DND-41 (cell line): ENCODE data around the gene ALDH1A3.

Source experiments
- ATAC-seq: fragments of 200-7000 bp; cut with Tn5 transposase; 3 replicates; pipeline ENCODE4 v1.9.1; 2021; ENCODE audit warnings: low read depth; ENCODE audit not compliant: insufficient read depth
- DNase-seq: peaks from one replicate; pipeline ENCODE4 v3.0.0-alpha.2; 2020
- H2AFZ ChIP-seq: 2 replicates; pipeline ENCODE4 v1.6.0; 2012; ENCODE audit warnings: low read depth, low read length
- H3K27ac ChIP-seq: 2 replicates; pipeline ENCODE4 v1.5.1; 2012; ENCODE audit warnings: low read length, inconsistent platforms
- H3K27me3 ChIP-seq: fragments of 200-600 bp; sonication (generic); 2 replicates; pipeline ENCODE4 v1.6.0; 2012; ENCODE audit warnings: low read length, mild to moderate bottlenecking, inconsistent platforms; ENCODE audit not compliant: insufficient read depth, poor library complexity
- H3K36me3 ChIP-seq: 2 replicates; pipeline ENCODE4 v1.5.1; 2012; ENCODE audit warnings: low read length, inconsistent platforms; ENCODE audit not compliant: insufficient read depth
- H3K4me1 ChIP-seq: 2 replicates; pipeline ENCODE4 v1.5.1; 2012; ENCODE audit warnings: mild to moderate bottlenecking, low read length; ENCODE audit not compliant: insufficient read depth
- H3K4me2 ChIP-seq: 2 replicates; pipeline ENCODE4 v1.6.0; 2012; ENCODE audit warnings: mild to moderate bottlenecking, moderate library complexity, low read length, inconsistent platforms; ENCODE audit not compliant: insufficient read depth
- H3K4me3 ChIP-seq, 2 experiments: fragments of 200-600 bp in 1 of 2; shearing (Covaris generic) in 1 of 2; 2 replicates each; pipeline ENCODE4 v1.5.1; 2012 to 2016; ENCODE audit warnings: inconsistent platforms in 2 of 2, low read length in 2 of 2, mild to moderate bottlenecking in 2 of 2, low read depth in 1 of 2, moderate library complexity in 1 of 2
- H3K79me2 ChIP-seq: 2 replicates; pipeline ENCODE4 v1.6.0; 2012; ENCODE audit warnings: low read length, inconsistent platforms; ENCODE audit not compliant: insufficient read depth
- H3K9ac ChIP-seq: 2 replicates; pipeline ENCODE4 v1.6.0; 2012; ENCODE audit warnings: low read depth, mild to moderate bottlenecking, inconsistent platforms, low read length, moderate library complexity
- H3K9me3 ChIP-seq: 2 replicates; pipeline ENCODE4 v1.5.1; 2012; ENCODE audit warnings: low read length, moderate library complexity, mild to moderate bottlenecking, inconsistent platforms; ENCODE audit not compliant: insufficient read depth, severe bottlenecking
- H4K20me1 ChIP-seq: 2 replicates; pipeline ENCODE4 v1.6.0; 2012; ENCODE audit warnings: low read length; ENCODE audit not compliant: insufficient read depth
- CTCF ChIP-seq: IDR thresholded peaks from 2 replicates; pipeline ENCODE4 v1.5.1; 2012; ENCODE audit warnings: borderline replicate concordance, low read length, moderate library complexity, mild to moderate bottlenecking; ENCODE audit not compliant: poor library complexity, severe bottlenecking; ENCODE audit errors: extremely low read depth
- EZH2 ChIP-seq: IDR thresholded peaks from 3 replicates; pipeline ENCODE4 v1.6.1; 2012; ENCODE audit warnings: borderline replicate concordance, low read depth, mild to moderate bottlenecking, moderate library complexity, low read length, inconsistent platforms; ENCODE audit not compliant: severe bottlenecking

Gene ALDH1A3

GRCh38 chr15:100844167-100844566 is 35.5 kb upstream of the ALDH1A3 start:
- Histone ChIP-seq H3K36me3 (no peaks in the 10 kb centered on the region), H3K4me3 (no peak overlapping the region), H3K27me3 (peaks cover 6% of the 10 kb centered on the region), H2AFZ (no peak overlapping the region), H3K9ac (no peak overlapping the region), H3K9me3 (no peaks in the 10 kb centered on the region), H3K79me2 (no peaks in the 10 kb centered on the region), H3K4me2 (no peak overlapping the region), H3K4me1 (no peaks in the 10 kb centered on the region), H4K20me1 (no peaks in the 10 kb centered on the region), H3K27ac (no peak overlapping the region)
- TF ChIP-seq CTCF (no peak), EZH2 (no peak)
- ATAC-seq (no peak), DNase-seq (no peak)

GRCh38 chr15:100844778-100845177 is 34.9 kb upstream of the ALDH1A3 start:
- H3K36me3 ChIP-seq: no peaks in the 10 kb centered on the region
- ATAC-seq: no peak
- H3K27me3 ChIP-seq: peaks cover 6% of the 10 kb centered on the region
- no peaks in the 10 kb centered on the region for H3K9me3 ChIP-seq
- no peak overlapping the region for H3K27ac ChIP-seq
- H3K4me2 ChIP-seq: no peak overlapping the region
- no peak overlapping the region for H3K9ac ChIP-seq
- no peaks in the 10 kb centered on the region for H4K20me1 ChIP-seq
- no peak for DNase-seq
- no peaks in the 10 kb centered on the region for H3K79me2 ChIP-seq
- no peaks in the 10 kb centered on the region for H3K4me1 ChIP-seq
- H2AFZ ChIP-seq: no peak overlapping the region
- H3K4me3 ChIP-seq: no peak overlapping the region
- TF ChIP-seq EZH2 (no peak), CTCF (no peak)

GRCh38 chr15:100847194-100847593 is 32.4 kb upstream of the ALDH1A3 start:
- no peak overlapping the region for H2AFZ ChIP-seq
- H3K4me1 ChIP-seq: no peaks in the 10 kb centered on the region
- no peak overlapping the region for H3K27ac ChIP-seq
- H3K9me3 ChIP-seq: no peaks in the 10 kb centered on the region
- no peak overlapping the region for H3K9ac ChIP-seq
- no peak overlapping the region for H3K4me2 ChIP-seq
- no peaks in the 10 kb centered on the region for H3K36me3 ChIP-seq
- no peaks in the 10 kb centered on the region for H4K20me1 ChIP-seq
- peaks cover 6% of the 10 kb centered on the region for H3K27me3 ChIP-seq
- H3K79me2 ChIP-seq: no peaks in the 10 kb centered on the region
- H3K4me3 ChIP-seq: no peak overlapping the region
- no peak for TF ChIP-seq CTCF
- TF ChIP-seq EZH2: no peak
- ATAC-seq: no peak
- DNase-seq: no peak
